HG02973 (cell line): Measurements from ENCODE around the gene ATP11C.
"Not testable (repeated sequence)": the region's sequence is repeated elsewhere in the genome, so short reads cannot be mapped to it uniquely, and the experiment has no call there.

Experiments
- ATAC-seq: cut with Tn5 transposase; IDR thresholded peaks from one replicate; pipeline ENCODE4 v1.9.1; 2021; ENCODE audit warnings: moderate library complexity; ENCODE audit not compliant: unreplicated experiment

The ATP11C gene

GRCh38 chrX:139932901-139933796 is at the start of gene ATP11C:
TSS of gene ATP11C (minus strand) at chrX:139933053. CDS start at chrX:139932042, 1,011 bp downstream.
- peak; percentile 73 for ATAC-seq

GRCh38 chrX:139974471-139974870 is 41.6 kb upstream of the ATP11C start:
- no peak for ATAC-seq

GRCh38 chrX:139972629-139973624 is 40.1 kb upstream of the ATP11C start:
- ATAC-seq: no peak

- no peak for ATAC-seq
Observed at GRCh38 chrX:139972113-139972512, 39.3 kb upstream of the ATP11C start.

GRCh38 chrX:139971394-139971749 is 38.5 kb upstream of the ATP11C start:
- ATAC-seq: no peak

- no peak for ATAC-seq
Observed at GRCh38 chrX:139969286-139969685, 36.4 kb upstream of the ATP11C start.

- no peak for ATAC-seq
Observed at GRCh38 chrX:139967750-139968149, 34.9 kb upstream of the ATP11C start.

GRCh38 chrX:139967300-139967699 is 34.4 kb upstream of the ATP11C start:
- no peak for ATAC-seq

- not testable (repeated sequence) for ATAC-seq
Observed at GRCh38 chrX:139966159-139966558, 33.3 kb upstream of the ATP11C start.

GRCh38 chrX:139965421-139965820 is 32.6 kb upstream of the ATP11C start, which contains the start of gene CXorf66:
TSS of gene CXorf66 (minus strand) at chrX:139965521. CDS start at chrX:139965496, 25 bp downstream.
- no peak for ATAC-seq

GRCh38 chrX:139961091-139961490 is 28.2 kb upstream of the ATP11C start:
- ATAC-seq: not testable (repeated sequence)

GRCh38 chrX:139949703-139950102 is 16.9 kb upstream of the ATP11C start:
- no peak for ATAC-seq

GRCh38 chrX:139945075-139945474 is 12.2 kb upstream of the ATP11C start:
- ATAC-seq: no peak

GRCh38 chrX:139936259-139936658 is 3.4 kb upstream of the ATP11C start:
- ATAC-seq: no peak

- no peak for ATAC-seq
Observed at GRCh38 chrX:139933904-139934303, 1.1 kb upstream of the ATP11C start.

GRCh38 chrX:139932073-139932900 is 566 bp downstream of the ATP11C start:
- ATAC-seq: peak; percentile 25

- ATAC-seq: no peak
Observed at GRCh38 chrX:139931646-139932072, 1.2 kb downstream of the ATP11C start.

GRCh38 chrX:139930916-139931645 is 1.8 kb downstream of the ATP11C start:
- no peak for ATAC-seq

- ATAC-seq: no peak
Observed at GRCh38 chrX:139930401-139930800, 2.5 kb downstream of the ATP11C start.

GRCh38 chrX:139929876-139930275 is 3.0 kb downstream of the ATP11C start:
- no peak for ATAC-seq
